WTC11 (cell line): ENCODE measurements around the gene TACR1. TPM values are rescaled to one million over a fixed set of nuclear protein-coding genes. Genes with fewer than 3 reads are reported as not detected.

Source experiments
- ATAC-seq: fragments of 200-7000 bp; cut with Tn5 transposase; 2 replicates; pipeline ENCODE4 v1.10.0; 2021; ENCODE audit warnings: mild to moderate bottlenecking, moderate library complexity
- CTCF ChIA-PET: fragments of 300-600 bp; sonication (Branson Sonifier 250); formaldehyde crosslinking; loops from one replicate; lab custom pipeline; 2021; ENCODE audit warnings: antibody characterized with exemption; lab: Charles Lee
- POLR2A ChIA-PET: fragments of 350-600 bp; sonication (Branson Sonifier 250); formaldehyde crosslinking; loops from one replicate; lab custom pipeline; 2021; ENCODE audit warnings: antibody characterized with exemption; lab: Charles Lee
- DNase-seq: peaks from one replicate; pipeline ENCODE4 v3.0.0; 2021; ENCODE audit warnings: low spot score
- H3K27ac Mint-ChIP-seq: 2 replicates; pipeline ENCODE4 v1.8.0; 2021; ENCODE audit warnings: mixed read lengths
- H3K27me3 Mint-ChIP-seq: 2 replicates; pipeline ENCODE4 v1.8.0; 2021; ENCODE audit warnings: low read depth, mild to moderate bottlenecking, moderate library complexity, mixed read lengths
- H3K36me3 Mint-ChIP-seq: 2 replicates; pipeline ENCODE4 v1.8.0; 2021; ENCODE audit warnings: mixed read lengths
- H3K4me1 Mint-ChIP-seq: 2 replicates; pipeline ENCODE4 v1.8.0; 2022; ENCODE audit warnings: mixed read lengths
- H3K4me3 Mint-ChIP-seq: 2 replicates; pipeline ENCODE4 v1.8.0; 2021; ENCODE audit warnings: mild to moderate bottlenecking, moderate library complexity, mixed read lengths
- H3K9me3 Mint-ChIP-seq: 2 replicates; pipeline ENCODE4 v1.8.0; 2021; ENCODE audit warnings: mixed read lengths
- ELF4 ChIP-seq: sonication (generic); formaldehyde crosslinking; IDR thresholded peaks from 2 replicates; pipeline ENCODE4 v1.8.1; 2022; ENCODE audit warnings: low read depth, mild to moderate bottlenecking, moderate library complexity, missing genetic modification reagents
- EMX1 ChIP-seq: fragments of 250-450 bp; sonication (Bioruptor Pico); IDR thresholded peaks from 2 replicates; pipeline ENCODE4 v1.8.0; 2021; ENCODE audit warnings: mild to moderate bottlenecking
- ESRRA ChIP-seq: sonication (generic); formaldehyde crosslinking; IDR thresholded peaks from 2 replicates; pipeline ENCODE4 v1.8.1; 2022; ENCODE audit warnings: mild to moderate bottlenecking, missing genetic modification reagents, borderline replicate concordance
- GABPB1 ChIP-seq: sonication (generic); formaldehyde crosslinking; IDR thresholded peaks from 2 replicates; pipeline ENCODE4 v1.8.1; 2023; ENCODE audit warnings: mild to moderate bottlenecking, missing genetic modification reagents
- GTF2I ChIP-seq: fragments of 250-450 bp; sonication (Bioruptor Pico); conservative IDR thresholded peaks from 2 replicates; pipeline ENCODE4 v1.4.0; 2021; ENCODE audit warnings: mild to moderate bottlenecking
- NFATC4 ChIP-seq: fragments of 250-450 bp; sonication (Bioruptor Pico); IDR thresholded peaks from 2 replicates; pipeline ENCODE4 v1.9.0; 2021; ENCODE audit warnings: mild to moderate bottlenecking
- NFYB ChIP-seq: sonication (generic); formaldehyde crosslinking; conservative IDR thresholded peaks from 2 replicates; pipeline ENCODE4 v1.8.0; 2022; ENCODE audit warnings: low read depth, missing genetic modification reagents
- PRDM15 ChIP-seq: sonication (generic); formaldehyde crosslinking; IDR thresholded peaks from 2 replicates; pipeline ENCODE4 v1.8.0; 2022; ENCODE audit warnings: missing genetic modification reagents
- PRRX2 ChIP-seq: fragments of 250-450 bp; sonication (Bioruptor Pico); IDR thresholded peaks from 2 replicates; pipeline ENCODE4 v1.8.0; 2021; ENCODE audit warnings: mild to moderate bottlenecking
- RELA ChIP-seq: sonication (generic); formaldehyde crosslinking; IDR thresholded peaks from 2 replicates; pipeline ENCODE4 v1.8.1; 2022; ENCODE audit warnings: missing genetic modification reagents, mild to moderate bottlenecking, borderline replicate concordance
- RORB ChIP-seq: fragments of 250-450 bp; sonication (Bioruptor Pico); IDR thresholded peaks from 2 replicates; pipeline ENCODE4 v1.9.0; 2021; ENCODE audit warnings: mild to moderate bottlenecking
- USF1 ChIP-seq: sonication (generic); formaldehyde crosslinking; IDR thresholded peaks from 2 replicates; pipeline ENCODE4 v1.8.0; 2022; ENCODE audit warnings: mild to moderate bottlenecking, missing genetic modification reagents
- ZNF317 ChIP-seq: sonication (generic); formaldehyde crosslinking; IDR thresholded peaks from 2 replicates; pipeline ENCODE4 v1.8.1; 2023; ENCODE audit warnings: low read depth, mild to moderate bottlenecking, moderate library complexity, missing genetic modification reagents, borderline replicate concordance
- total RNA-seq: library from RNA; stranded (reverse); gene quantifications from 3 replicates; pipeline ENCODE4 v1.2.3, GENCODE V29; 2021
- TF ChIP-seq, protein P1 (sequence below): sonication (generic); formaldehyde crosslinking; IDR thresholded peaks from 2 replicates; pipeline ENCODE4 v1.8.1; 2023; ENCODE audit warnings: mild to moderate bottlenecking, missing genetic modification reagents, moderate library complexity
- TF ChIP-seq, protein P2 (sequence below): sonication (generic); formaldehyde crosslinking; IDR thresholded peaks from 2 replicates; pipeline ENCODE4 v1.8.1; 2023; ENCODE audit warnings: mild to moderate bottlenecking, missing genetic modification reagents, moderate library complexity

Gene TACR1
- total RNA-seq, 1 experiment from 2014 or later, result 0.13 TPM

- TF ChIP-seq PRDM15 (CRISPR knock-in tag), result no peak
- TF ChIP-seq, protein P1, sequence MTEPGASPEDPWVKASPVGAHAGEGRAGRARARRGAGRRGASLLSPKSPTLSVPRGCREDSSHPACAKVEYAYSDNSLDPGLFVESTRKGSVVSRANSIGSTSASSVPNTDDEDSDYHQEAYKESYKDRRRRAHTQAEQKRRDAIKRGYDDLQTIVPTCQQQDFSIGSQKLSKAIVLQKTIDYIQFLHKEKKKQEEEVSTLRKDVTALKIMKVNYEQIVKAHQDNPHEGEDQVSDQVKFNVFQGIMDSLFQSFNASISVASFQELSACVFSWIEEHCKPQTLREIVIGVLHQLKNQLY (CRISPR knock-in tag), result no peak
- no peak for TF ChIP-seq ESRRA (CRISPR knock-in tag)
- no peak for TF ChIP-seq EMX1 (CRISPR knock-in tag)
- TF ChIP-seq RELA, result no peak
- no peak for TF ChIP-seq ELF4 (CRISPR knock-in tag)
- TF ChIP-seq GTF2I, result no peak
- TF ChIP-seq NFATC4 (CRISPR knock-in tag), result no peak
- TF ChIP-seq NFYB, result no peak
Measured at GRCh38 chr2:75006041-75006440, 193.3 kb downstream of the TACR1 start (continued).

GRCh38 chr2:75003773-75004172 lies 195.5 kb downstream of the TACR1 start:
- Mint-ChIP-seq H3K36me3 (peaks cover 1% of the 10 kb centered on the region; the same call in 1 of the 2 replicates), H3K27me3 (no peaks in the 10 kb centered on the region), H3K9me3 (peaks cover 7% of the 10 kb centered on the region), H3K4me3 (no peak overlapping the region), H3K27ac (no peak overlapping the region), H3K4me1 (no peaks in the 10 kb centered on the region)
- DNase-seq (no peak), ATAC-seq (peak; percentile 38; the same call in 1 of the 2 replicates)
- TF ChIP-seq USF1 (CRISPR knock-in tag) (peak; percentile 78; the same call in 1 of the 2 replicates), ZNF317 (CRISPR knock-in tag) (no peak)
- TF ChIP-seq, protein P2, sequence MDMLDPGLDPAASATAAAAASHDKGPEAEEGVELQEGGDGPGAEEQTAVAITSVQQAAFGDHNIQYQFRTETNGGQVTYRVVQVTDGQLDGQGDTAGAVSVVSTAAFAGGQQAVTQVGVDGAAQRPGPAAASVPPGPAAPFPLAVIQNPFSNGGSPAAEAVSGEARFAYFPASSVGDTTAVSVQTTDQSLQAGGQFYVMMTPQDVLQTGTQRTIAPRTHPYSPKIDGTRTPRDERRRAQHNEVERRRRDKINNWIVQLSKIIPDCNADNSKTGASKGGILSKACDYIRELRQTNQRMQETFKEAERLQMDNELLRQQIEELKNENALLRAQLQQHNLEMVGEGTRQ, result peak; percentile 78
- POLR2A ChIA-PET, result interaction anchor here (0.7 kb wide), 1 partner anchor 9 kb away, joined by 3 read pairs; no protein-coding TSS in a partner anchor
- CTCF ChIA-PET, result no interaction called here

- Mint-ChIP-seq H3K4me1 (no peaks in the 10 kb centered on the region), H3K27ac (no peak overlapping the region), H3K9me3 (peaks cover 12% of the 10 kb centered on the region), H3K36me3 (peaks cover 6% of the 10 kb centered on the region), H3K27me3 (no peaks in the 10 kb centered on the region), H3K4me3 (no peak overlapping the region)
- ChIA-PET POLR2A (no interaction called here), CTCF (no interaction called here)
- DNase-seq, result no peak
- TF ChIP-seq GABPB1 (CRISPR knock-in tag), result peak; percentile 20; the same call in 1 of the 2 replicates
- no peak for TF ChIP-seq PRRX2 (CRISPR knock-in tag)
- ATAC-seq, result no peak
Measured at GRCh38 chr2:75003276-75003675, 196.0 kb downstream of the TACR1 start.

DNA sequence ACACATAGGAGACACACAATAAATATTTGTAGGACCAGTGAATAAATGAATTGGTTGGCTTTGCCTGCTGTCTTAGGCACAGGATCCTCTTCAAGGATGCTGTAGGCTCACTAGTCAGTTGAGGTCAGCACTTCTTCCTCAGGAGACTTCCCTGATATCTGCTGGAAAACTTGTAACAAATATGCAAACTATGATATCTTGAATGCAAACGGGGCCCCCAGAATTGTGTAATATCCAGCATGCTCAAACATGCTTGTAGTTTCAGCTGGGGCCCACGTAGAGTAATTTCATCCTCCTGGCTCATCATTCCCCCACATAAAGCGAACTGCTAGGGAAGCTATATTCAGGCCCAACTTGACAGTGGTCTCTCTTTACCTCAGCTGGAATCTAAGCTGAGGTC lies 197.3 kb downstream of the TACR1 start:
- peaks cover 19% of the 10 kb centered on the region for H3K9me3 Mint-ChIP-seq
- ChIA-PET POLR2A (no interaction called here), CTCF (interaction anchor here (1.4 kb wide), 1 partner anchor 81 kb away, joined by 3 read pairs; no protein-coding TSS in a partner anchor)
- H3K4me1 Mint-ChIP-seq, result no peaks in the 10 kb centered on the region
- H3K27ac Mint-ChIP-seq, result no peak overlapping the region
- no peaks in the 10 kb centered on the region for H3K27me3 Mint-ChIP-seq
- peaks cover 13% of the 10 kb centered on the region for H3K36me3 Mint-ChIP-seq
- TF ChIP-seq RORB (CRISPR knock-in tag), result no peak
- ATAC-seq (no peak), DNase-seq (no peak)
- no peak overlapping the region for H3K4me3 Mint-ChIP-seq
